ENCODE data around the gene C20orf96.

DNA sequence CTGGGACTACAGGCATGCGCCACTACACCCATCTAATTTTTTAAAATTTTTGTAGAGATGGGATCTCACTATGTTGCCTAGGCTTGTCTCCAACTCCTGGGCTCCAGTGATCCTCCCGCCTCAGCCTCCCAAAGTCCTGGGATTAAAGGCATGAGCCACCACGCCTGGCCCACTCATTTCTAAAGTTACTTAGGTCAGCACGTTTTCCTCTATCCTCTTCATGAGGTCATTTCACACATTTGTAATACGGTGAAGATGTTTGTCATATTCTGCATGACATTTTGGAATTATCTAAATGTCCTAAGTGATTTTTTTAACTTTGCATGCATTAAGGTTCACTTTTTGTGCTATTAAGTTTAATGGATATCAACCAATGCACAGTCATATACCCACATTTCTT is 22.9 kb upstream of the C20orf96 start:
- no peak for TF ChIP-seq POLR2A (IDR thresholded peaks at IDR 0.05; ENCODE audit: low read depth)
- TF ChIP-seq, protein P1, sequence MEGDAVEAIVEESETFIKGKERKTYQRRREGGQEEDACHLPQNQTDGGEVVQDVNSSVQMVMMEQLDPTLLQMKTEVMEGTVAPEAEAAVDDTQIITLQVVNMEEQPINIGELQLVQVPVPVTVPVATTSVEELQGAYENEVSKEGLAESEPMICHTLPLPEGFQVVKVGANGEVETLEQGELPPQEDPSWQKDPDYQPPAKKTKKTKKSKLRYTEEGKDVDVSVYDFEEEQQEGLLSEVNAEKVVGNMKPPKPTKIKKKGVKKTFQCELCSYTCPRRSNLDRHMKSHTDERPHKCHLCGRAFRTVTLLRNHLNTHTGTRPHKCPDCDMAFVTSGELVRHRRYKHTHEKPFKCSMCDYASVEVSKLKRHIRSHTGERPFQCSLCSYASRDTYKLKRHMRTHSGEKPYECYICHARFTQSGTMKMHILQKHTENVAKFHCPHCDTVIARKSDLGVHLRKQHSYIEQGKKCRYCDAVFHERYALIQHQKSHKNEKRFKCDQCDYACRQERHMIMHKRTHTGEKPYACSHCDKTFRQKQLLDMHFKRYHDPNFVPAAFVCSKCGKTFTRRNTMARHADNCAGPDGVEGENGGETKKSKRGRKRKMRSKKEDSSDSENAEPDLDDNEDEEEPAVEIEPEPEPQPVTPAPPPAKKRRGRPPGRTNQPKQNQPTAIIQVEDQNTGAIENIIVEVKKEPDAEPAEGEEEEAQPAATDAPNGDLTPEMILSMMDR (IDR thresholded peaks at IDR 0.05): no peak
- no peak for TF ChIP-seq POLR2AphosphoS5 (IDR thresholded peaks at IDR 0.05)

Data from esophagus muscularis mucosa (tissue), 3 donors.